HFFc6 (cell line): Measurements from ENCODE around the gene PUS1. TPM values are rescaled to one million over a fixed set of nuclear protein-coding genes. Genes with fewer than 3 reads are reported as not detected.

Experiments used
- DNase-seq: peaks from one replicate; pipeline ENCODE4 v3.0.0-alpha.2; 2018
- H3K27ac Mint-ChIP-seq: 2 replicates; pipeline ENCODE4 v1.8.0; 2020; ENCODE audit warnings: mild to moderate bottlenecking, mixed read lengths
- H3K27me3 Mint-ChIP-seq: 2 replicates; pipeline ENCODE4 v1.8.0; 2021; ENCODE audit warnings: mild to moderate bottlenecking, moderate library complexity, mixed read lengths; ENCODE audit not compliant: insufficient read depth
- H3K36me3 Mint-ChIP-seq: 2 replicates; pipeline ENCODE4 v1.8.0; 2021; ENCODE audit warnings: low read depth, mixed read lengths
- H3K4me1 Mint-ChIP-seq: 2 replicates; pipeline ENCODE4 v1.8.0; 2020; ENCODE audit warnings: low read depth, mixed read lengths
- H3K4me3 Mint-ChIP-seq: 2 replicates; pipeline ENCODE4 v1.8.0; 2020; ENCODE audit warnings: mild to moderate bottlenecking, moderate library complexity, mixed read lengths
- H3K9me3 Mint-ChIP-seq: 2 replicates; pipeline ENCODE4 v1.8.0; 2020; ENCODE audit warnings: mild to moderate bottlenecking, mixed read lengths
- total RNA-seq, 6 experiments: library from RNA; stranded (reverse); fragmentation: NEBNext Ultra II Directional; extraction: Animal tissue kit (Norgen Biotek cat#: 25700); gene quantifications; 2 replicates in 1 of 6; 3 replicates in 5 of 6; pipeline ENCODE4 v1.2.3, GENCODE V29; 2021
- TF ChIP-seq, protein P1 (sequence below): fragments of 200-600 bp; sonication (generic); IDR thresholded peaks from 2 replicates; pipeline ENCODE4 v1.5.0; 2021; ENCODE audit warnings: antibody characterized with exemption, mild to moderate bottlenecking

PUS1 gene
- total RNA-seq, 6 experiments from 2014 or later, result 26.2 to 37.7 (median 29.8) TPM

DNA sequence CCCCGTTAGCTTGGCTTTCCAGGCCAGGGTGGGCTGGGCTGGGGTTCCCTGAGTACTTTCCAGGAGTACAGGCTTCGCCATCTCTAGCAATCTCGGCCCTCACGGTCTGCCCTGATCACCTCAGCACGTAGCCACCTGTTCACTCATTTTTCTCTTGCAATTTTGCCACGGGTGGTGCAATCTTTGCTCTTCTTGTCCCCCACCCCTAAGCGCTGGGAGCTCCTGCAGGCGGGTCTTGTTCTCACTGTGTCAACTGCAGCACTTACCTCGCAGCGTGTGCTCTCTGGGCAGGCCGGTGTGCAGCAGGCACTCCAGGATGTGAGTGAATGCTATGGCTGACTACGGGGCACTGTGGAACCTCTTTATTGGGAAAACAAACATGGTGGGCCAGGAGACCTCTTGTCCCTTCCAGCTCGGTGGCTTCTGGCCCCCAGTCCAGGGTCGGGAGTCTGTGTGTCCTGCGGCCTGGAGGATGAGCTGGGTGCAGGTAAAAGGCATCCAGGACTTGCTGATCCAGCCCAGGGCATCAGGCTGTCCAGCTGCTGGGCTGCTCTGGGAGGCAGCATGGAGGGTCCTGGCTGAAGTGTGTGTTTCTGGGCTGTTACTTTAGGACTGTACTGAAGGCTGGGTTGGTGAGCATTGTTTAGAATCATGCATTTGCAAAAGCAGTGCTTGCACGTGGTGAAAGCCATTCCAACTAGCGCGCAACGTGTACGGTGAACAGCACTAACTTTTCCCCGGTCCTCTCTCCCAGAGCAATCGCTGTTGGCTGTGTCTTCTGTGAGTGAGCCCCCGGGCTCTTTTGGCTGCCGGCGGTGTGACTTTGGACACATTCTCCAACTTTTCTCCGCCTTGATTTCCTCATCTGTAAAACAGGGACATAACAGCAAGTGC, 36.1 kb upstream of the PUS1 start:
- no peak overlapping the region for H3K4me3 Mint-ChIP-seq
- H3K9me3 Mint-ChIP-seq, result no peaks in the 10 kb centered on the region
- peaks cover 13% of the 10 kb centered on the region for H3K4me1 Mint-ChIP-seq
- H3K36me3 Mint-ChIP-seq, result no peaks in the 10 kb centered on the region
- TF ChIP-seq, protein P1, sequence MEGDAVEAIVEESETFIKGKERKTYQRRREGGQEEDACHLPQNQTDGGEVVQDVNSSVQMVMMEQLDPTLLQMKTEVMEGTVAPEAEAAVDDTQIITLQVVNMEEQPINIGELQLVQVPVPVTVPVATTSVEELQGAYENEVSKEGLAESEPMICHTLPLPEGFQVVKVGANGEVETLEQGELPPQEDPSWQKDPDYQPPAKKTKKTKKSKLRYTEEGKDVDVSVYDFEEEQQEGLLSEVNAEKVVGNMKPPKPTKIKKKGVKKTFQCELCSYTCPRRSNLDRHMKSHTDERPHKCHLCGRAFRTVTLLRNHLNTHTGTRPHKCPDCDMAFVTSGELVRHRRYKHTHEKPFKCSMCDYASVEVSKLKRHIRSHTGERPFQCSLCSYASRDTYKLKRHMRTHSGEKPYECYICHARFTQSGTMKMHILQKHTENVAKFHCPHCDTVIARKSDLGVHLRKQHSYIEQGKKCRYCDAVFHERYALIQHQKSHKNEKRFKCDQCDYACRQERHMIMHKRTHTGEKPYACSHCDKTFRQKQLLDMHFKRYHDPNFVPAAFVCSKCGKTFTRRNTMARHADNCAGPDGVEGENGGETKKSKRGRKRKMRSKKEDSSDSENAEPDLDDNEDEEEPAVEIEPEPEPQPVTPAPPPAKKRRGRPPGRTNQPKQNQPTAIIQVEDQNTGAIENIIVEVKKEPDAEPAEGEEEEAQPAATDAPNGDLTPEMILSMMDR, result no peak
- H3K27ac Mint-ChIP-seq, result no peak overlapping the region
- no peak for DNase-seq
- H3K27me3 Mint-ChIP-seq, result peaks cover 6% of the 10 kb centered on the region

DNA sequence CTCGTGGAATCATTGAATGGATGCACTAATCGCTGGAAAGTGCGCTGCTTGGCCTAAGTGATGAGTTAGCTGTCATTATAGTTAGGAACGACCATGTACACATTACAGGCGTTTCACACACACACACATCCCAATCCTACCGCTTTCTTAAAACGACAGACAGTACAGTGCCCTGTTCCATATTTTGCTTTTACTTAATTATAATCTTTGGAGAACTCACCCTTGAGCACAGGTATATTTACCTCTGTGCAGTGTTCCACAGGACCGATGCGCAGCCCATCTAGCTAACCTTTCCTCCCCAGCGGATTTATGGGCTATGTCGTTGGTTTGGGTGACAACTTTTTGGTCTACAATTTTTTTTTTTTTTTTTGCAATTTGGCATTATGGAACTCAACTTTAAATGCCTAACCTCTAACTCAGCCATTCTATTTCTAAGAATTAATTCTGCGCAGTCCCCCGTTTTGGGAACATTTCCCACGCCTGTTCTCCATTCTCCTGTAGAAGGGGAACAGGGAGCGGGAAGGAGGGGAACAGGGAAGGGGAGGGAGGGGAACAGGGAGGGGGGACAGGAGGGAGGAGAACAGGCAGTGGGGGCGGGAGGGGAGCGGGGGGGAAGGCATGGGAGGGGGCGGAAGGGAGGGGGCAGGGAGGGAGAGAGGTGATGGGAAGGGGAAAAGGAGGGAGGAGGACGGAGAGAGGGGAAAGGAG, 35.3 kb upstream of the PUS1 start:
- Mint-ChIP-seq H3K9me3 (no peaks in the 10 kb centered on the region), H3K4me1 (peaks cover 17% of the 10 kb centered on the region), H3K36me3 (no peaks in the 10 kb centered on the region), H3K27me3 (peaks cover 6% of the 10 kb centered on the region), H3K27ac (no peak overlapping the region), H3K4me3 (peak overlapping the region; percentile 42; the same call in 1 of the 2 replicates)
- DNase-seq, result no peak
- TF ChIP-seq, protein P1, result no peak

DNA sequence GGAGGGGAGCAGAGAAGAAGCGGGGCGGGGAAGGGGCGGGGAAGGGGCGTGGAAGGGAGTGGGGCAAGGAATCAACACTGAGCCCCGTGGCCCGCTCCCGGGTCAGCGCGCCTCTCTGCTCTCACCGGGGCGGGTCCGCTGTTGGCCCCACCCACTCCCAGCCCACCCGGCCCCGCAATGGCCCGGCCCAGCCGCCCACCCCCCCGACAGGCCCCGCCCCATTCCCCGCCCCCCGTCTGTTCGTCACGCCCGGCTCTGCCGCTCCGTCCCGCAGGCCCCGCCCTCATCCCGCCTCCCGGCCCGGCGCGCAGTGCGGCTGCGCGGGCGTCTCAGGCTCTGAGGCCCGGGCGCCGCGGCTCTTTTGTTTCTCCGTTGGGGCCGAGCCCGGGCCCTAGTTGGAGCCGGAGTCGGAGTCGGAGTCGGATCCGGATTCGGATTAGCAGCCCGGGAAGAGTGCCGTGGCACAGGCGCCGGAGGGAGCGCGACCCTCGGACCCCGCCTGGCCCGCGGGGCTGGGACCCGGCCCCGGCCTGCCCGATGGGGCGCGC, 34.7 kb upstream of the PUS1 start, which contains the start of gene ULK1:
ULK1 (plus strand) TSS at position 310 of the 548 bp plus-strand sequence. CDS start 380 bp downstream, outside the sequence.
- Mint-ChIP-seq H3K4me3 (peak within 1 kb of the TSS; percentile 87), H3K27me3 (peaks cover 6% of the 10 kb centered on the region), H3K4me1 (peaks cover 17% of the 10 kb centered on the region), H3K9me3 (no peaks in the 10 kb centered on the region), H3K27ac (peak within 1 kb of the TSS; percentile 85), H3K36me3 (no peaks in the 10 kb centered on the region)
- DNase-seq, result peak; percentile 71
- TF ChIP-seq, protein P1, result no peak

DNA sequence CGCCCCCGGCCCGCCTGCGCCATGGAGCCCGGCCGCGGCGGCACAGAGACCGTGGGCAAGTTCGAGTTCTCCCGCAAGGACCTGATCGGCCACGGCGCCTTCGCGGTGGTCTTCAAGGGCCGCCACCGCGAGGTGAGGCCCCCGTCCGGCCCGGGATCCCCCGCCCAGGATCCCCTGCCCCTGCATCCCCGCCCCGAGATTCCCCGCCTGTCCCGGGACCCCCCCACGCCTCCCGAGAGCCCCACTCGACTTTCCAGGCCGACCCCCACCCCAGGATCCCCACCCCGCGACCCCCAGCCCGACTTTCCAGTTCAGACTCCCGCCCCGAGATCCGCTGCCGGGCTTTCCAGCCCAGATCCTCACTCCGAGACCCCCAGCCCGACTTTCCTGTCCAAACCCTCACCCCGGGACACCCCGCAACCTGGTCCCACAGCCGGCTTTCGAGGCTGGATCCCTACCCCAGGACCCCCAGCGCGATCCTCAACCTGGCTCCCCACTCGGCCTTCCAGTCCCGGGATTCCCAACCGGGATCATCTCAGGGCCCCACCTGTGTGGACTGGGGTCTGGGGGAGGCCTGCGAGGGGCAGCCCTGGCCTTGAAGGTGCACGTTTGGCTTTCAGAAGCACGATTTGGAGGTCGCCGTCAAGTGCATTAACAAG, 34.0 kb upstream of the PUS1 start:
- Mint-ChIP-seq H3K27ac (peak overlapping the region; percentile 85), H3K36me3 (no peaks in the 10 kb centered on the region), H3K4me1 (peaks cover 20% of the 10 kb centered on the region), H3K4me3 (peak overlapping the region; percentile 87), H3K27me3 (peaks cover 3% of the 10 kb centered on the region), H3K9me3 (no peaks in the 10 kb centered on the region)
- no peak for DNase-seq
- TF ChIP-seq, protein P1, result no peak

DNA sequence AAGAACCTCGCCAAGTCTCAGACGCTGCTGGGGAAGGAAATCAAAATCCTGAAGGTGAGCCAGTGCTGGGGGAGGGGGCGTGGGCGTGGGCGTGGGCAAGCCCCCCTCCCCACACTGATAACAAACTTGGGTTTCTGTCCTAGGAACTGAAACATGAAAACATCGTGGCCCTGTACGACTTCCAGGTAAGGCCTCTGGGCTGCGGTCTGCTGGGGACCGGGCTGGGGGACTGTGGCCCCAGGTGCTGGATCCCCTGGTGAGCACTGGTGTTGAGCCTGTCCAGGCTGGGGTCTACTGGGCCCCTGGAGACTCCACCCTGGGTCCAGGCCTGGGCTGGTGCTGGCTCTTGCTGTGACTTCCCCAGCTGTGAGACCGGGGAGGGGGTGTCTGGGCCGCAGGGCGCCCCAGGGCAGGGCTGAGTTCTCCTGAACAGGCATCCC, 33.4 kb upstream of the PUS1 start:
- H3K27ac Mint-ChIP-seq, result peak overlapping the region; percentile 85
- H3K27me3 Mint-ChIP-seq, result peaks cover 2% of the 10 kb centered on the region; the same call in 1 of the 2 replicates
- no peaks in the 10 kb centered on the region for H3K9me3 Mint-ChIP-seq
- DNase-seq, result no peak
- peaks cover 23% of the 10 kb centered on the region for H3K4me1 Mint-ChIP-seq
- H3K4me3 Mint-ChIP-seq, result peak overlapping the region; percentile 87
- TF ChIP-seq, protein P1, result no peak
- H3K36me3 Mint-ChIP-seq, result no peaks in the 10 kb centered on the region
